Panc1 (cell line): Measurements from ENCODE around the gene PCDH7.

Experiments used
- CTCF ChIP-seq: fragments of 450-650 bp; IDR thresholded peaks from 2 replicates; pipeline ENCODE4 v1.5.1; 2017; ENCODE audit warnings: mild to moderate bottlenecking
- POLR2AphosphoS5 ChIP-seq: IDR thresholded peaks from 2 replicates; pipeline ENCODE4 v1.6.1; 2012; ENCODE audit warnings: mild to moderate bottlenecking, low read depth, low read length, moderate library complexity
- REST ChIP-seq, 2 experiments: IDR thresholded peaks; 2 replicates each; pipeline ENCODE4 v1.6.1; 2011 to 2012; ENCODE audit warnings: low read depth in 2 of 2, control low read depth in 1 of 2, low read length in 1 of 2, mild to moderate bottlenecking in 1 of 2, moderate library complexity in 1 of 2; ENCODE audit not compliant: insufficient read depth in 1 of 2

GRCh38 chr4:30743897-30744296 is 23.7 kb downstream of the PCDH7 start:
- TF ChIP-seq CTCF, result no peak
- no peak for TF ChIP-seq REST (IDR thresholded peaks at IDR 0.05; ENCODE audit: insufficient read depth in 1 of 2, low read depth in 2 of 2, low read length in 1 of 2)
- no peak for TF ChIP-seq POLR2AphosphoS5
